Sigmoid colon (tissue), 3 donors: ENCODE results near the gene MARS1.

Experiments used
- POLR2A ChIP-seq, 2 donors: fragments of 450-650 bp; IDR thresholded peaks; one replicate each; pipeline ENCODE4 v1.6.1; 2016; ENCODE audit warnings: antibody characterized with exemption in 2 of 2, mild to moderate bottlenecking in 2 of 2, moderate library complexity in 2 of 2
- TF ChIP-seq, protein P1 (sequence below), 4 experiments: fragments of 450-650 bp in 3 of 4; fragments of 200-600 bp in 1 of 4; IDR thresholded peaks; one replicate each; pipeline ENCODE4 v1.5.1; 2016 to 2019; ENCODE audit warnings: antibody characterized with exemption in 4 of 4, mild to moderate bottlenecking in 3 of 4, moderate library complexity in 2 of 4

DNA sequence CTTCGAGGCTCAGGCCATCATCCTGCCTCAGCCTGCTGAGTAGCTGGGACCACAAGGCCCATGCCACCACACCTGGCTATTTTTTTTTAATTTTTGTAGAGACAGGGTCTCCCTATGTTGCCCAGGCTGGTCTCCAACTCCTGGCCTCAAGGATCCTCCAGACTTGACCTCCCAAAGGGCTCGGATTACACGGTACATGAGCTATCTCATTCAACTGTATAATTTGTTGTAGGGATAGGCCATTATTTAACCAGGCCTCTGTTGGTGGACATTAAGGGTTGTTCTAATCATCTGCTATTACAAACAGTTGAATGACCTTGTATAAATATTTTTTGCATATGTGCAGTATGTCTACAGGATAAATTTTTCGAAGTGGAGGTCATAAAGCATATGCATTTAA is 71.0 kb downstream of the MARS1 start:
- TF ChIP-seq, protein P1, sequence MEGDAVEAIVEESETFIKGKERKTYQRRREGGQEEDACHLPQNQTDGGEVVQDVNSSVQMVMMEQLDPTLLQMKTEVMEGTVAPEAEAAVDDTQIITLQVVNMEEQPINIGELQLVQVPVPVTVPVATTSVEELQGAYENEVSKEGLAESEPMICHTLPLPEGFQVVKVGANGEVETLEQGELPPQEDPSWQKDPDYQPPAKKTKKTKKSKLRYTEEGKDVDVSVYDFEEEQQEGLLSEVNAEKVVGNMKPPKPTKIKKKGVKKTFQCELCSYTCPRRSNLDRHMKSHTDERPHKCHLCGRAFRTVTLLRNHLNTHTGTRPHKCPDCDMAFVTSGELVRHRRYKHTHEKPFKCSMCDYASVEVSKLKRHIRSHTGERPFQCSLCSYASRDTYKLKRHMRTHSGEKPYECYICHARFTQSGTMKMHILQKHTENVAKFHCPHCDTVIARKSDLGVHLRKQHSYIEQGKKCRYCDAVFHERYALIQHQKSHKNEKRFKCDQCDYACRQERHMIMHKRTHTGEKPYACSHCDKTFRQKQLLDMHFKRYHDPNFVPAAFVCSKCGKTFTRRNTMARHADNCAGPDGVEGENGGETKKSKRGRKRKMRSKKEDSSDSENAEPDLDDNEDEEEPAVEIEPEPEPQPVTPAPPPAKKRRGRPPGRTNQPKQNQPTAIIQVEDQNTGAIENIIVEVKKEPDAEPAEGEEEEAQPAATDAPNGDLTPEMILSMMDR (IDR thresholded peaks at IDR 0.05) = no peak
- no peak for TF ChIP-seq POLR2A (IDR thresholded peaks at IDR 0.05)
